ENCODE results near the gene TRIM32. TPM values are rescaled to one million over a fixed set of nuclear protein-coding genes. Genes with fewer than 3 reads are reported as not detected.

Gene TRIM32
- total and polyA plus RNA-seq, 2 of the 13 experiments (the other 11 are each of a cell fraction or from before 2014, with no cell fraction given): 6.5 to 7.7 TPM

GRCh38 chr9:116688806-116689485 is 1.8 kb downstream of the TRIM32 start:
- CTCF ChIA-PET (ENCODE audit: low intra/inter-chr PET ratio, low total read pairs): no interaction called here
- WGBS (ENCODE audit: low lambda C conversion rate): 88% methylated on average over 3 of the region's 3 CpGs

More at GRCh38 chr9:116688806-116689485, 1.8 kb downstream of the TRIM32 start:
- H3K4me2 ChIP-seq (ENCODE audit: low read depth, low read length): 0 out of 2 replicates have a peak overlapping the region, but pooled peaks have one; percentile 0
- DNase-seq (ENCODE audit: low spot score) (no peak), ATAC-seq (no peak), FAIRE-seq (no peak)
- no TSS peak for BruUV-seq (replicated peaks)
- H3K9ac ChIP-seq (ENCODE audit: insufficient read depth, low read depth, low read length): no peak overlapping the region
- intact Hi-C loops (cut with micrococcal nuclease; ENCODE audit: unreplicated experiment): loop anchor here (5.0 kb wide), 1 partner anchor 747 kb away; no protein-coding TSS in a partner anchor
- POLR2A ChIA-PET: no interaction called here
- no peaks in the 10 kb centered on the region for H4K20me1 ChIP-seq (ENCODE audit: insufficient read depth, low read length)
- in situ Hi-C loops (cut with HindIII; ENCODE audit: extremely low pct_ligation_motif_present, low pct_unique_long_range_greater_than_20kb): no loop called here
- H3K4me1 ChIP-seq (ENCODE audit: insufficient read depth, low read length): peaks cover 69% of the 10 kb centered on the region
- no peak overlapping the region for H3K27ac ChIP-seq (ENCODE audit: extremely low read length, insufficient read depth, low read length)
- H3K4me3 ChIP-seq (replicated peaks in 1 of 3; ENCODE audit: insufficient read depth in 1 of 3, low read depth in 2 of 3, low read length in 3 of 3): no peak overlapping the region
- no peak overlapping the region for H2AFZ ChIP-seq (ENCODE audit: low read length)
- TF ChIP-seq ZNF629 (CRISPR knock-in tag; conservative IDR thresholded peaks at IDR 0.05) (peak; percentile 88), BRF2 (CRISPR knock-in tag; IDR thresholded peaks at IDR 0.05) (no peak), ZNF740 (CRISPR knock-in tag; IDR thresholded peaks at IDR 0.05) (0 out of 2 replicates have a peak, but pooled peaks have one; percentile 21), ZNF317 (CRISPR knock-in tag; IDR thresholded peaks at IDR 0.05) (no peak), MEF2D (CRISPR knock-in tag; IDR thresholded peaks at IDR 0.05) (no peak), GTF3A (CRISPR knock-in tag; conservative IDR thresholded peaks at IDR 0.05) (no peak), ZMYM3 (CRISPR knock-in tag; IDR thresholded peaks at IDR 0.05) (no peak)
- no peaks in the 10 kb centered on the region; a peak in 1 of 5 replicates for H3K27me3 ChIP-seq (ENCODE audit: control insufficient read depth in 1 of 2, insufficient read depth in 2 of 2, low read length in 2 of 2)
- no peaks in the 10 kb centered on the region for H3K36me3 ChIP-seq (replicated peaks in 1 of 2; ENCODE audit: control insufficient read depth in 1 of 2, insufficient read depth in 2 of 2, low read length in 2 of 2)
- no peaks in the 10 kb centered on the region for H3K9me3 ChIP-seq (ENCODE audit: low read length)
- peaks cover 25% of the 10 kb centered on the region for H3K79me2 ChIP-seq (ENCODE audit: insufficient read depth, low read length)
